ENCODE measurements around the gene PSME1. TPM values are rescaled to one million over a fixed set of nuclear protein-coding genes. Genes with fewer than 3 reads are reported as not detected.

PSME1 gene
- total RNA-seq, 2 donors from 2014 or later, result 91.6 to 103 TPM

- intact Hi-C loops (cut with DNase I), result no loop called here
- DNase-seq, result no peak
- ATAC-seq, result no peak
Observed at GRCh38 chr14:24139272-24139934, 3.4 kb downstream of the PSME1 start.

- peak; percentile 100 for DNase-seq
- intact Hi-C loops (cut with DNase I), result no loop called here
- ATAC-seq, result peak; percentile 94 to 96
Observed at GRCh38 chr14:24141097-24141880, 5.3 kb downstream of the PSME1 start, which contains the start of gene EMC9. Gene EMC9, minus strand, starts transcription at chr14:24141591. Its CDS starts 287 bp downstream, at chr14:24141304.

- intact Hi-C loops (cut with DNase I), result no loop called here
- ATAC-seq, result no peak
- no peak for DNase-seq
Observed at GRCh38 chr14:24143511-24143910, 7.5 kb downstream of the PSME1 start.

- no peak for DNase-seq
- no peak for ATAC-seq
- intact Hi-C loops (cut with DNase I), result no loop called here
Observed at GRCh38 chr14:24144451-24144850, 8.5 kb downstream of the PSME1 start.

- ATAC-seq, result no peak
- no peak for DNase-seq
Observed at GRCh38 chr14:24145219-24145618, 9.2 kb downstream of the PSME1 start.

GRCh38 chr14:24145690-24146452, 9.9 kb downstream of the PSME1 start:
- intact Hi-C loops (cut with DNase I), result loop anchor here in 1 of 2 donors (5.0 kb wide), 1 partner anchor 34 kb away; the partner anchor contains the start of genes DCAF11 and NRL
- ATAC-seq, result no peak
- DNase-seq, result no peak

More at GRCh38 chr14:24145219-24145618, 9.2 kb downstream of the PSME1 start:
- intact Hi-C loops (cut with DNase I), result loop anchor here in 1 of 2 donors (5.0 kb wide), 1 partner anchor 33 kb away; the partner anchor contains the start of genes DCAF11 and NRL

- intact Hi-C loops (cut with DNase I), result loop anchor here in 1 of 2 donors (5.0 kb wide), 1 partner anchor 34 kb away; the partner anchor contains the start of genes DCAF11 and NRL
- DNase-seq (peak; percentile 96), ATAC-seq (peak; percentile 84 to 88)
Observed at GRCh38 chr14:24146453-24146977, 10.5 kb downstream of the PSME1 start, which contains the start of gene PSME2. Gene PSME2, minus strand, starts transcription at chr14:24146610. Its CDS starts 29 bp downstream, at chr14:24146581.

GRCh38 chr14:24146978-24147760, 11.2 kb downstream of the PSME1 start, which contains the start of gene RNF31:
Gene RNF31, plus strand, starts transcription at chr14:24147498. Its CDS starts 201 bp downstream, at chr14:24147699.
- intact Hi-C loops (cut with DNase I), result loop anchor here in 1 of 2 donors (5.0 kb wide), 1 partner anchor 35 kb away; the partner anchor contains the start of genes DCAF11 and NRL
- peak; percentile 95 to 96 for ATAC-seq
- peak; percentile 99 for DNase-seq

- DNase-seq (no peak), ATAC-seq (peak in 1 of 2 donors; percentile 0)
- intact Hi-C loops (cut with DNase I), result loop anchor here in 1 of 2 donors (5.0 kb wide), 1 partner anchor 36 kb away; the partner anchor contains the start of genes DCAF11 and NRL
Observed at GRCh38 chr14:24147761-24148428, 11.9 kb downstream of the PSME1 start.

GRCh38 chr14:24149302-24149969, 13.4 kb downstream of the PSME1 start:
- peak; percentile 21 for DNase-seq
- intact Hi-C loops (cut with DNase I), result loop anchor here in 1 of 2 donors (5.0 kb wide), 1 partner anchor 37 kb away; the partner anchor contains the start of genes DCAF11 and NRL
- ATAC-seq, result no peak

GRCh38 chr14:24150061-24150460, 14.1 kb downstream of the PSME1 start:
- intact Hi-C loops (cut with DNase I), result no loop called here
- DNase-seq (peak; percentile 18), ATAC-seq (no peak)

- ATAC-seq (no peak), DNase-seq (peak; percentile 18)
- intact Hi-C loops (cut with DNase I), result no loop called here
Observed at GRCh38 chr14:24150567-24150966, 14.6 kb downstream of the PSME1 start.

GRCh38 chr14:24150993-24151392, 15.0 kb downstream of the PSME1 start:
- no peak for ATAC-seq
- no peak for DNase-seq
- intact Hi-C loops (cut with DNase I), result no loop called here

GRCh38 chr14:24151404-24152080, 15.5 kb downstream of the PSME1 start:
- intact Hi-C loops (cut with DNase I), result no loop called here
- DNase-seq (peak; percentile 21), ATAC-seq (no peak)

- intact Hi-C loops (cut with DNase I), result no loop called here
- DNase-seq (no peak), ATAC-seq (no peak)
Observed at GRCh38 chr14:24155100-24155499, 19.1 kb downstream of the PSME1 start.

- DNase-seq (no peak), ATAC-seq (no peak)
- intact Hi-C loops (cut with DNase I), result no loop called here
Observed at GRCh38 chr14:24156840-24157239, 20.8 kb downstream of the PSME1 start.
